ENCODE results near the gene ZP1. TPM values are rescaled to one million over a fixed set of nuclear protein-coding genes. Genes with fewer than 3 reads are reported as not detected.

Gene ZP1
- total and polyA plus RNA-seq, 10 of the 15 experiments (the other 5 are each of a cell fraction or from before 2014, with no cell fraction given) = not detected

GRCh38 chr11:60852982-60853950, 14.1 kb upstream of the ZP1 start (continued):
- no peak for TF ChIP-seq NR2C1 (IDR thresholded peaks at IDR 0.05)
- no peak for TF ChIP-seq ZBTB4 (CRISPR knock-in tag; IDR thresholded peaks at IDR 0.05)
- TF ChIP-seq ZBED1 (IDR thresholded peaks at IDR 0.05; ENCODE audit: borderline replicate concordance) = no peak
- TF ChIP-seq, protein P1, sequence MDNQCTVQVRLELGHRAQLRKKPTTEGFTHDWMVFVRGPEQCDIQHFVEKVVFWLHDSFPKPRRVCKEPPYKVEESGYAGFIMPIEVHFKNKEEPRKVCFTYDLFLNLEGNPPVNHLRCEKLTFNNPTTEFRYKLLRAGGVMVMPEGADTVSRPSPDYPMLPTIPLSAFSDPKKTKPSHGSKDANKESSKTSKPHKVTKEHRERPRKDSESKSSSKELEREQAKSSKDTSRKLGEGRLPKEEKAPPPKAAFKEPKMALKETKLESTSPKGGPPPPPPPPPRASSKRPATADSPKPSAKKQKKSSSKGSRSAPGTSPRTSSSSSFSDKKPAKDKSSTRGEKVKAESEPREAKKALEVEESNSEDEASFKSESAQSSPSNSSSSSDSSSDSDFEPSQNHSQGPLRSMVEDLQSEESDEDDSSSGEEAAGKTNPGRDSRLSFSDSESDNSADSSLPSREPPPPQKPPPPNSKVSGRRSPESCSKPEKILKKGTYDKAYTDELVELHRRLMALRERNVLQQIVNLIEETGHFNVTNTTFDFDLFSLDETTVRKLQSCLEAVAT (IDR thresholded peaks at IDR 0.05) = no peak

GRCh38 chr11:60854140-60854846, 13.0 kb upstream of the ZP1 start:
- SMC1A ChIA-PET (ENCODE audit: uncharacterized antibody, unreplicated experiment) = interaction anchor here (1.0 kb wide), 1 partner anchor 40 kb away, joined by 3 read pairs; no protein-coding TSS in a partner anchor
- in situ Hi-C loops (cut with MboI) = no loop called here
- no peak overlapping the region for H3K4me2 ChIP-seq (ENCODE audit: control insufficient read depth, insufficient read depth)
- intact Hi-C loops (cut with micrococcal nuclease; ENCODE audit: unreplicated experiment) = no loop called here
- H3K9me3 ChIP-seq (replicated peaks; ENCODE audit: control insufficient read depth, insufficient read depth, low read length) = no peaks in the 10 kb centered on the region
- no peak overlapping the region for H3K4me3 ChIP-seq
- H2AFZ ChIP-seq (ENCODE audit: control insufficient read depth, low read depth, low read length) = no peak overlapping the region
- H3K27ac ChIP-seq (ENCODE audit: control insufficient read depth, insufficient read depth) = no peak overlapping the region
- no peak for ATAC-seq
- POLR2A ChIA-PET = no interaction called here
- no peaks in the 10 kb centered on the region for H4K20me1 ChIP-seq (ENCODE audit: control insufficient read depth, insufficient read depth)
- H3K36me3 ChIP-seq (ENCODE audit: control insufficient read depth in 2 of 2, insufficient read depth in 2 of 2, low read length in 1 of 2) = peaks cover 6 to 15% of the 10 kb centered on the region in 2 experiments
- no peak overlapping the region for H3K9ac ChIP-seq (ENCODE audit: control insufficient read depth, insufficient read depth, low read length)
- 67% methylated on average over 8 of the region's 8 CpGs for WGBS (ENCODE audit: insufficient coverage, insufficient replicate concordance, low lambda C conversion rate, missing lambda C conversion rate)
- no peaks in the 10 kb centered on the region for H3K27me3 ChIP-seq (replicated peaks in 1 of 2; ENCODE audit: control insufficient read depth in 2 of 2, insufficient read depth in 2 of 2, low read length in 1 of 2)
- BruUV-seq (replicated peaks) = no TSS peak
- no peaks in the 10 kb centered on the region for H3K79me2 ChIP-seq (ENCODE audit: control insufficient read depth, insufficient read depth, low read length)
- CTCF ChIA-PET = no interaction called here
- no peak for FAIRE-seq
- RAD21 ChIA-PET (ENCODE audit: unreplicated experiment) = interaction anchor here (0.6 kb wide), 1 partner anchor 23 kb away, joined by 3 read pairs; no protein-coding TSS in a partner anchor
- no peak for DNase-seq (ENCODE audit: low read depth, low spot score)
- 0 out of 2 replicates have a peak, but pooled peaks cover 3% of the 10 kb centered on the region for H3K4me1 ChIP-seq (ENCODE audit: control insufficient read depth, insufficient read depth, low read length)
- TF ChIP-seq NFYB (IDR thresholded peaks at IDR 0.05; ENCODE audit: insufficient read depth, low read depth, low read length) (no peak), SUPT20H (IDR thresholded peaks at IDR 0.05; ENCODE audit: borderline replicate concordance, control insufficient read depth, low read depth, low read length) (no peak), EED (IDR thresholded peaks at IDR 0.05; ENCODE audit: low read depth) (no peak), FOXK2 (IDR thresholded peaks at IDR 0.05) (no peak)
- TF ChIP-seq, protein P2, sequence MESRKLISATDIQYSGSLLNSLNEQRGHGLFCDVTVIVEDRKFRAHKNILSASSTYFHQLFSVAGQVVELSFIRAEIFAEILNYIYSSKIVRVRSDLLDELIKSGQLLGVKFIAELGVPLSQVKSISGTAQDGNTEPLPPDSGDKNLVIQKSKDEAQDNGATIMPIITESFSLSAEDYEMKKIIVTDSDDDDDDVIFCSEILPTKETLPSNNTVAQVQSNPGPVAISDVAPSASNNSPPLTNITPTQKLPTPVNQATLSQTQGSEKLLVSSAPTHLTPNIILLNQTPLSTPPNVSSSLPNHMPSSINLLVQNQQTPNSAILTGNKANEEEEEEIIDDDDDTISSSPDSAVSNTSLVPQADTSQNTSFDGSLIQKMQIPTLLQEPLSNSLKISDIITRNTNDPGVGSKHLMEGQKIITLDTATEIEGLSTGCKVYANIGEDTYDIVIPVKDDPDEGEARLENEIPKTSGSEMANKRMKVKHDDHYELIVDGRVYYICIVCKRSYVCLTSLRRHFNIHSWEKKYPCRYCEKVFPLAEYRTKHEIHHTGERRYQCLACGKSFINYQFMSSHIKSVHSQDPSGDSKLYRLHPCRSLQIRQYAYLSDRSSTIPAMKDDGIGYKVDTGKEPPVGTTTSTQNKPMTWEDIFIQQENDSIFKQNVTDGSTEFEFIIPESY (IDR thresholded peaks at IDR 0.05) = no peak
